IMR-90 (cell line): ENCODE measurements around the gene TCAP.

Experiments
- POLR2A ChIP-seq: IDR thresholded peaks from 2 replicates; pipeline ENCODE4 v1.6.1; 2012; ENCODE audit warnings: mild to moderate bottlenecking, low read depth, low read length
- TF ChIP-seq, protein P1 (sequence below): conservative IDR thresholded peaks from 2 replicates; pipeline ENCODE4 v1.5.1; 2012; ENCODE audit warnings: mild to moderate bottlenecking, low read depth, low read length, improper control_type of control experiment

DNA sequence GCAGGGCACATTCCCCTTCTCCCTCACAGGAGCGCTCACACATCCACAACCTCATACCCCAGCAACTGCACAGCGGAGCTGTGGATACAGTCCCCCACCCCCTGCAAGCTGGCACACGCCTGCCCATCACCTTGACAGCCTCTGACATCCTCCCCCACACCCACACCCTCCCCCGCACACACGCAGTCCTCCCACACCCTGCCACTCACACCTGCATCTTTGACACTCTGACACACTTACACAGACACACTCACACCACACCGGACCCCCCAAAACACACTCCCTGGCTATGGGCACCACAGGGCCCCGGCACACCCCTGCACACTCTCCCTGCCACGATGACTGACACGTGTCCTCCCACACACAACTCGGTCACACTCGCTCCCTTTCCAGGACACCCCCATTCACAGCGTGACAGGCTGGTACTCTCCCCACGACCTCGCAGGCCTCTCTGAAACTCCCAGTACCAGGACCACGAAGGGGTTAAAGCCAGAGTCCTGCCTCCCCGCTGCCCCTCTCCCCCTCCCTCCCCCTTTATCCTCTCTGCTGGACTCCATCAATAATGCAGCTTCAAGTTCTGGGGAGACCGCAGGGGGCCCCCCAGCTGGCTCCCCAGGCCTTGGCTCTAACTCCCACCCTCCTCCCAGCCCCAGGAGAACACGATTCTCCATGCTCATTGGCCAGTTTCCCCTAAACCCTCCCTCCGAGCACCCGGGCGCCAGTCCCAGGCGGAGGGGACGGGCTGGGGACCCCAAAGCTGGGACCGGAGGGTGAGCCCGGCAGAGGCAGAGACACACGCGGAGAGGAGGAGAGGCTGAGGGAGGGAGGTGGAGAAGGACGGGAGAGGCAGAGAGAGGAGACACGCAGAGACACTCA, 38.7 kb upstream of the TCAP start, which contains the start of gene PPP1R1B:
- TF ChIP-seq, protein P1, sequence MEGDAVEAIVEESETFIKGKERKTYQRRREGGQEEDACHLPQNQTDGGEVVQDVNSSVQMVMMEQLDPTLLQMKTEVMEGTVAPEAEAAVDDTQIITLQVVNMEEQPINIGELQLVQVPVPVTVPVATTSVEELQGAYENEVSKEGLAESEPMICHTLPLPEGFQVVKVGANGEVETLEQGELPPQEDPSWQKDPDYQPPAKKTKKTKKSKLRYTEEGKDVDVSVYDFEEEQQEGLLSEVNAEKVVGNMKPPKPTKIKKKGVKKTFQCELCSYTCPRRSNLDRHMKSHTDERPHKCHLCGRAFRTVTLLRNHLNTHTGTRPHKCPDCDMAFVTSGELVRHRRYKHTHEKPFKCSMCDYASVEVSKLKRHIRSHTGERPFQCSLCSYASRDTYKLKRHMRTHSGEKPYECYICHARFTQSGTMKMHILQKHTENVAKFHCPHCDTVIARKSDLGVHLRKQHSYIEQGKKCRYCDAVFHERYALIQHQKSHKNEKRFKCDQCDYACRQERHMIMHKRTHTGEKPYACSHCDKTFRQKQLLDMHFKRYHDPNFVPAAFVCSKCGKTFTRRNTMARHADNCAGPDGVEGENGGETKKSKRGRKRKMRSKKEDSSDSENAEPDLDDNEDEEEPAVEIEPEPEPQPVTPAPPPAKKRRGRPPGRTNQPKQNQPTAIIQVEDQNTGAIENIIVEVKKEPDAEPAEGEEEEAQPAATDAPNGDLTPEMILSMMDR = no peak
- TF ChIP-seq POLR2A = no peak
